Neural crest cell (in vitro differentiated cells): ENCODE measurements around the gene TSHZ2. TPM values are rescaled to one million over a fixed set of nuclear protein-coding genes. Genes with fewer than 3 reads are reported as not detected.

Source experiments
- DNase-seq: peaks from one replicate; pipeline ENCODE4 v3.0.0; 2021; ENCODE audit warnings: low read depth, mixed read lengths, low spot score
- H3K27ac Mint-ChIP-seq: one replicate; pipeline ENCODE4 v1.8.0; 2021; ENCODE audit warnings: mild to moderate bottlenecking, mixed read lengths; ENCODE audit not compliant: unreplicated experiment
- H3K27me3 Mint-ChIP-seq: 2 replicates; pipeline ENCODE4 v1.8.0; 2021; ENCODE audit warnings: low read depth, mild to moderate bottlenecking, mixed read lengths
- H3K36me3 Mint-ChIP-seq: 2 replicates; pipeline ENCODE4 v1.8.0; 2021; ENCODE audit warnings: low read depth, mild to moderate bottlenecking, mixed read lengths
- H3K4me1 Mint-ChIP-seq: 2 replicates; pipeline ENCODE4 v1.8.0; 2021; ENCODE audit warnings: mixed read lengths
- H3K4me3 Mint-ChIP-seq: one replicate; pipeline ENCODE4 v1.8.0; 2021; ENCODE audit warnings: mild to moderate bottlenecking, mixed read lengths
- H3K9me3 Mint-ChIP-seq: 2 replicates; pipeline ENCODE4 v1.8.0; 2021; ENCODE audit warnings: mixed read lengths
- total RNA-seq: library from RNA; stranded (reverse); gene quantifications from 2 replicates; pipeline ENCODE4 v1.2.1, GENCODE V29; 2021
- TF ChIP-seq, protein P1 (sequence below): fragments of 200-600 bp; sonication (generic); conservative IDR thresholded peaks from 2 replicates; pipeline ENCODE4 v1.5.0; 2021; ENCODE audit warnings: antibody characterized with exemption, mild to moderate bottlenecking

TSHZ2 gene
- total RNA-seq, 1 donor from 2014 or later: 6.4 TPM

DNA sequence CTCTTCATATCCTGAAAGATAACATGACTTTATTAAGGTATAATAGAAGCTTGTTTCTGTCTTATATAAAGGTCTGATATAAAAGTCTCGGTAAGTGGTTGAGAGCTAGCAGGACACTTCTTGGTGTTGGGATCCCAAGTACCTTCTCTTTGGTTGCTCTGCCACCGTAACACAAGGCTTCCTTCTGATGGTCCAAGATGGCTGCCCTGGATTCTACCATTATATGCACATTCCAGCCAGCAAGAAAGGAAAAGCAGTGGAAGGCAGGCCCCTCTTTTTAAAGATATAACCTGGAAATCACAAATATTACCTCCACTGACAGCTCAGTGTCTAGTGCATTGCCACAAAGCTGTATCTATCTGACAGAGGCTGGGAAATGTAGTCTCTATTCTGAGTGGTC is 75.0 kb downstream of the TSHZ2 start:
- Mint-ChIP-seq H3K4me3 (no peak overlapping the region), H3K27ac (no peak overlapping the region), H3K36me3 (peaks cover 5% of the 10 kb centered on the region), H3K27me3 (no peaks in the 10 kb centered on the region), H3K9me3 (peaks cover 3% of the 10 kb centered on the region), H3K4me1 (peaks cover 17% of the 10 kb centered on the region)
- TF ChIP-seq, protein P1, sequence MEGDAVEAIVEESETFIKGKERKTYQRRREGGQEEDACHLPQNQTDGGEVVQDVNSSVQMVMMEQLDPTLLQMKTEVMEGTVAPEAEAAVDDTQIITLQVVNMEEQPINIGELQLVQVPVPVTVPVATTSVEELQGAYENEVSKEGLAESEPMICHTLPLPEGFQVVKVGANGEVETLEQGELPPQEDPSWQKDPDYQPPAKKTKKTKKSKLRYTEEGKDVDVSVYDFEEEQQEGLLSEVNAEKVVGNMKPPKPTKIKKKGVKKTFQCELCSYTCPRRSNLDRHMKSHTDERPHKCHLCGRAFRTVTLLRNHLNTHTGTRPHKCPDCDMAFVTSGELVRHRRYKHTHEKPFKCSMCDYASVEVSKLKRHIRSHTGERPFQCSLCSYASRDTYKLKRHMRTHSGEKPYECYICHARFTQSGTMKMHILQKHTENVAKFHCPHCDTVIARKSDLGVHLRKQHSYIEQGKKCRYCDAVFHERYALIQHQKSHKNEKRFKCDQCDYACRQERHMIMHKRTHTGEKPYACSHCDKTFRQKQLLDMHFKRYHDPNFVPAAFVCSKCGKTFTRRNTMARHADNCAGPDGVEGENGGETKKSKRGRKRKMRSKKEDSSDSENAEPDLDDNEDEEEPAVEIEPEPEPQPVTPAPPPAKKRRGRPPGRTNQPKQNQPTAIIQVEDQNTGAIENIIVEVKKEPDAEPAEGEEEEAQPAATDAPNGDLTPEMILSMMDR: no peak
- no peak for DNase-seq

DNA sequence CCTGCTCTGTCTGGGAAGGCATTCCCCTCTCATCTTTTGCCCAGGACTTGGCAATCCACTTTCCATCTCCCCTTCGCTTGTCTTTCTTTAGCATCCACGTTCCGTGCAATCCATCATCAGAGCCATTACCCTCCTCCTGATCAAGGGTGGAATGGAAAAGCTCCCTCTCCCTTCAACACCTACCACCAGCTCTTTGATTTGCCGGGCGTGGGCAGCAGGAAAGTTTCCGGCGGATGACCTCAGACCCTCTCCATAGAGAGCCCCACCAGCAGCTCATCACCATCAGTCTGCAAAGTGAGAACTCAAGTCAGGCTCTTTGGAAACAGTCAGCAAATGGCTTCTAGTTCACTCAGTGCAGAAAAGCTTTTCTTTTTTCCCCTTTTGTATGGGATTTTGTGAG is 76.2 kb downstream of the TSHZ2 start:
- DNase-seq: no peak
- Mint-ChIP-seq H3K27ac (no peak overlapping the region), H3K4me1 (peaks cover 17% of the 10 kb centered on the region), H3K4me3 (no peak overlapping the region), H3K9me3 (peaks cover 3% of the 10 kb centered on the region), H3K36me3 (peaks cover 5% of the 10 kb centered on the region), H3K27me3 (no peaks in the 10 kb centered on the region)
- TF ChIP-seq, protein P1: no peak

DNA sequence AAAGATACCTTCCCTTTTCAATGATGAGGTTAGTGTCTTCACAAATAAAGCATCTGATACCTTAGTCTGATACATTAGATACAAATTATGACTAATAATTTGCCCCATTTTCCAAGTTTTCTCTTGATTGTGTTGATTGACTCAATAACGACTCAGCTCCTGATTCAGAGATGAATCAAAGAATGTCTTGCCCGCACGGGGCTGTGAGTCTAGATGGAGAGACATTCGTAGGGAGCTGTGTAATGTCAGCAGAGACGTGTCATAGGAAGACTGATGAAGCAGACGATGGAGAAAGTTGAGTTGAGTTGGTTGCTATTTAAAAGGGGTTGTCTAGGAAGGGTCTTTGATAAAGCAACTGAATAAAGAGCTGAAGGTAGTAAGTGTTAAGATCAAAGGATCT is 78.2 kb downstream of the TSHZ2 start:
- TF ChIP-seq, protein P1: no peak
- peaks cover 17% of the 10 kb centered on the region for H3K4me1 Mint-ChIP-seq
- H3K9me3 Mint-ChIP-seq: peaks cover 3% of the 10 kb centered on the region
- no peak for DNase-seq
- H3K27me3 Mint-ChIP-seq: no peaks in the 10 kb centered on the region
- H3K36me3 Mint-ChIP-seq: peaks cover 5% of the 10 kb centered on the region
- H3K27ac Mint-ChIP-seq: no peak overlapping the region
- no peak overlapping the region for H3K4me3 Mint-ChIP-seq

DNA sequence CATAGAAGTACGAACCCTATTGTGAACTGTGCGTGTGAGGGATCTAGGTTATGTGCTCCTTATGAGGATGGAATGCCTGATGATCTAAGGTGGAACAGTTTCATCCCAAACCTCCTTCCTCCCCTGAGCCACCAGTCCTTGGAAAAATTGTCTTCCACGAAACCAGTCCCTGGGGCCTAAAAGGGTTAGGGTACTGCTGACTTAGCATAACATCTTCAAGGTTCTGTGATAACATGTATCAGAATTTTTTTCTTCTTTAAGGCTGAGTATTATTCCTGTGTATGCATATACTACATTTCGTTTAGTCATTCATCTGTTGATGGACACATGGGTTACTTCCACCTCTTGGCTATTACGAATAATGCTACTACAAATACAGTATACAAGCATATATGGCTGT is 80.2 kb downstream of the TSHZ2 start:
- Mint-ChIP-seq H3K4me1 (peaks cover 17% of the 10 kb centered on the region), H3K36me3 (peaks cover 5% of the 10 kb centered on the region), H3K9me3 (peaks cover under 1% of the 10 kb centered on the region), H3K27me3 (no peaks in the 10 kb centered on the region), H3K27ac (no peak overlapping the region), H3K4me3 (no peak overlapping the region)
- TF ChIP-seq, protein P1: no peak
- no peak for DNase-seq

DNA sequence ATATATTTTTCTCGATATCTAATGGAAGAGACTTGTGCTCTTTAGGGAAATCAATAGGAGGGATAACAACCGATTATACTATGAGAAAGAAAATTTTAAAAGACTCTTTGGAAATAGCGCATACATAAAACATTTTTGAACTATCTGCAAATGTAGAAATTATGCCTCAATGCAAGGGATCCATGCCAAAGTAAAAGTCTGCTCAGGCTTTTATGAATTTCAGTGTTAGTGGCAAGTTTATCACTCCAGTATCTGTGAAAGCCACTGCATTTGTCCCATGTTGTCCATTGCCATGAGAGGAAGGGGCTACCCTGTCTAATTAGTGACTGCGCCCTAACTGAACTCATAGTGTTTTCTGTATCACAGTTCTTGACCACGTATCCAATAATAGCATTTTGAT is 81.4 kb downstream of the TSHZ2 start:
- Mint-ChIP-seq H3K27ac (no peak overlapping the region), H3K27me3 (no peaks in the 10 kb centered on the region), H3K9me3 (no peaks in the 10 kb centered on the region), H3K4me1 (peaks cover 7% of the 10 kb centered on the region), H3K36me3 (peaks cover 3% of the 10 kb centered on the region), H3K4me3 (no peak overlapping the region)
- TF ChIP-seq, protein P1: no peak
- no peak for DNase-seq
